ENCODE data around the gene ZBTB7C. TPM values are rescaled to one million over a fixed set of nuclear protein-coding genes. Genes with fewer than 3 reads are reported as not detected.

Gene ZBTB7C
- total RNA-seq, 1 donor from 2014 or later, result 1.0 TPM

DNA sequence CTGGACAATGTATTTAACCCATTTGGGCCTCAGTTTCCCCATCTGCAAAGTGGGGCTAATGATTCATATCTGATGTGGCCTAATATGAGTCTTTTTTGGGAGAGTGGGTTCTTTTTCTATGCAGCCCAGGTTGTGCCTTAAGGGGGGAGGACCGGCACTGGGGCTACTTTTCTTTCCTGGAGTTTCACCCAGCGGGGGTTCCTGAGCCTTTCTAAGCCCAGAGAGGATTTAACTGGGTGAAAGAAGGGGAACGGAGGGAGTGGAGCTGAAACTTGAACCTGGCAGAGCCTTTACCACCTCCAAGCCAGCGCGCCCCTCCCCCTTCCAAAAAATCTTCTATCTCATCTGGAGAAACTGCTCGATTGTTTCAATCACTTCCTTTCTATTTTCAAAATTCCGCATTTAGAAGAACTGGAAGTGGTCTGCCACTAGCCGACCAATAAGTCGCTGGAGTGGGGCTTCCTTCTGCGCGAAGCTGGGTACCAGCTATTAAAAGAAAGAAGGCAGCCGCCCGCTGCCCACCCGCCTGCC lies 273.7 kb downstream of the ZBTB7C start:
- Mint-ChIP-seq H3K27ac (no peak overlapping the region), H3K9me3 (no peaks in the 10 kb centered on the region), H3K36me3 (ENCODE audit: low read depth) (no peaks in the 10 kb centered on the region), H3K4me1 (ENCODE audit: low read depth) (peaks cover 35% of the 10 kb centered on the region), H3K4me3 (peak overlapping the region; percentile 52), H3K27me3 (ENCODE audit: insufficient read depth) (peaks cover 61% of the 10 kb centered on the region)
- DNase-seq (ENCODE audit: low spot score), result no peak
- intact Hi-C loops (cut with micrococcal nuclease), result loop anchor here (5.0 to 10.0 kb wide), 2 partner anchors 277 to 1679 kb away; partner anchors contain the start of gene ACAA2

DNA sequence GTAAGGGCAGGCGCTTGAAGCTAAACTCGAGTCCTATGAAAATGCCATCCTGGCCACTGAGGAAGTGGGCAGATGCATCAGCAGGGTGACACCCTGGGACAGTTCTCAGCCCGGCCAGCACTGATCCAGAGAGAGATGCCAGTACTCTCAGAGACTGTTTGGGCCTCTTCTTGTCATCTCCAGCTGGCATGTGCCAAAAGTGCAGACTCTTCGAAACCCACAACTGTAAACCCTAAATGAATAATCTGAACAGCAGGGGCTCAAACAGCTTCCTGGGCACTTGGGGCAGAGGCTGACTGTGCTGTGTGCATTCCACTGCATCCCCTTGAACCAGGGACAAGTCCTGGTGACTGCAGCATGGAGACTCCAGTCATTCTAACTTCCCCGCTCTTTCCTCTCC lies 274.6 kb downstream of the ZBTB7C start:
- no peaks in the 10 kb centered on the region for H3K36me3 Mint-ChIP-seq (ENCODE audit: low read depth)
- H3K4me1 Mint-ChIP-seq (ENCODE audit: low read depth), result peaks cover 29% of the 10 kb centered on the region
- intact Hi-C loops (cut with micrococcal nuclease), result loop anchor here (5.0 to 10.0 kb wide), 2 partner anchors 278 to 1680 kb away; partner anchors contain the start of gene ACAA2
- no peak overlapping the region for H3K4me3 Mint-ChIP-seq
- peaks cover 60% of the 10 kb centered on the region for H3K27me3 Mint-ChIP-seq (ENCODE audit: insufficient read depth)
- DNase-seq (ENCODE audit: low spot score), result no peak
- H3K27ac Mint-ChIP-seq, result no peak overlapping the region
- H3K9me3 Mint-ChIP-seq, result no peaks in the 10 kb centered on the region

DNA sequence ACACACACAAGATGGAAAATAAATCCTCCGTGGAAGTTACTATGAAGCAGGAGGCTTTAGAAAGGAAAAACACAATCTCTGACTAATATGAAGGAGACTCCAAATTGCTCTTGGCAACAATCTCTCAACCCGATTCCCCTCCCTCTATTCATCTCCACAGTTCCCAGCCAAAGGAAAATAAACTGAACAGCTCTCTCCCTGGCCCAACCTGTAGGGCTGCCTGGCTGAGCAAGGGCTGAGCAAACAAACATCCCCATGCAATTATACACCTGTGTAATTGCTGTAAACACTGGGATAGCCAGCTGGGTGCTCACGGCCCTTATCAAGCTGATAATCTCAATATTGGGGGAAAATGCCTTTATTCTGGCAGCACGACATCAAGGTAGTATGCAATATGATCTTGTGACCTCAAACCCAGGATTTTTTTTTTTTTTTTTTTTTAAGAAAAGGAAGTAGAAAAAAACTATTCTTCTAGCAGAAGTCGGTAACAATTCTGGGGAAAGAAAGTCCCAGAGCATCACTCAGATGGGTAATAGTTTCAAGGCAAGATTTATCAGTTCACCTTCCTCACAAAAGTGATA lies 275.4 kb downstream of the ZBTB7C start:
- intact Hi-C loops (cut with micrococcal nuclease), result loop anchor here (1.0 to 10.0 kb wide), 2 partner anchors 8 to 1681 kb away; partner anchors contain the start of gene ACAA2
- Mint-ChIP-seq H3K9me3 (no peaks in the 10 kb centered on the region), H3K27ac (no peak overlapping the region), H3K36me3 (ENCODE audit: low read depth) (no peaks in the 10 kb centered on the region), H3K4me3 (no peak overlapping the region), H3K4me1 (ENCODE audit: low read depth) (peaks cover 29% of the 10 kb centered on the region), H3K27me3 (ENCODE audit: insufficient read depth) (peaks cover 63% of the 10 kb centered on the region)
- DNase-seq (ENCODE audit: low spot score), result no peak

DNA sequence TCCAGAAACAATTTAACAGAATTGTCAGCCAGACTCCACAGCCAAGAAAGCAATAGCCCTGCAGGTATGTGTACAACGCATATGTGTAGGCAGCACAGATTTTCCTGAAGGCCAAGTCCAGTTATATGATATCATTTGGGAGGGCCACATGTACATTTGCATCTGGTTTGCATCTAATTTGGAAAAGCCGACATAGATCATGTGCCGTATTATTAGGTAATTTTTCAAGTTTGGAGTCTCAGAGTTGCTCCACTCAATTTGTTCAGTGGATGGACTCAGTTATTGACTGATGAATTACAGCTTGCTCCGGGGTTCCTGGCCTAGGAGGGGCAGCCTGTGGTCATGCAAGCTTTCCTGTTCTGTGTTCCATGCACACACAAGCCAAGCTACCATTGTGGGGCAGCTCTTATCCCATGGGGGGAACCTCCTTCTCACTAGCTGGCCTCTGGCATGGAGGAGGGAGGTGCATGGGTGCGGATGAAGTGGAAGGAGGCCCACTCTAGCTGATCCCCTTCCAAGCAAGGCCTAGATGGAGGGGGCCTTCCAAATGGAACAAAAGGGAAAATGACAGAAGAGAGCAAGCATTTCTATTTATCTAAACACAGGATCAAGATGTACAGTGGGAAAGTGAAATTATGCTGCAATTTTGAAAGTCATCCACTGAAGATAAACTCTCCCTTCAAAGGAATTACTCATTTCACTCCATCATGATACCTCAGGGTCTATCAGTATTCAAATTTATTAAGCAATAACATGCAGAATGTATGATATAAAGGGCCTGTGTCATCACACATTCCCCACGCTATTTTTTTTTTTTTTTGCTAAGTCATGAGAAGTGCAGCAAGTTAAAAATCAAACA lies 276.2 kb downstream of the ZBTB7C start:
- peaks cover 70% of the 10 kb centered on the region for H3K27me3 Mint-ChIP-seq (ENCODE audit: insufficient read depth)

DNA sequence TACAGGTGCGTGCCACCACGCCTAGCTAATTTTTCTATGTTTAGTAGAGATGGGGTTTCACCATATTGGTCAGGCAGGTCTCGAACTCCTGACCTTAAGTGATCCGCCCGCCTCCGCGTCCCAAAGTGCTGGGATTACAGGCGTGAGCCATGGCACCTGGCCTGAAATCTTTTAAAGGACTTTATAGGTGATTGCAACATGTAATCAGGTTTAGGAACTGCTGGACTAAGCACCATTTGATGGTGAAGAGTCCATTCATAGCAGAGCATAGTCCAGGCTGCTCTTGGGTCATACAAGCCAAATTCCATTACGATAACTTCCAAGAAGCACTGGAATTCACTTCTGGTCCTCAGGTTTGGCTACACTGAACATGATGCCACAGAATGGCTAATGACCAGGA lies 278.1 kb downstream of the ZBTB7C start:
- H3K27me3 Mint-ChIP-seq (ENCODE audit: insufficient read depth), result peaks cover 66% of the 10 kb centered on the region
- H3K27ac Mint-ChIP-seq, result no peak overlapping the region
- intact Hi-C loops (cut with micrococcal nuclease), result loop anchor here (10.0 kb wide), 1 partner anchor 1684 kb away; the partner anchor contains the start of gene ACAA2
- peaks cover 22% of the 10 kb centered on the region for H3K4me1 Mint-ChIP-seq (ENCODE audit: low read depth)
- no peaks in the 10 kb centered on the region for H3K9me3 Mint-ChIP-seq
- no peak overlapping the region for H3K4me3 Mint-ChIP-seq
- no peak for DNase-seq (ENCODE audit: low spot score)
- H3K36me3 Mint-ChIP-seq (ENCODE audit: low read depth), result no peaks in the 10 kb centered on the region

More for the DNA sequence above, 276.2 kb downstream of the ZBTB7C start:
- H3K4me3 Mint-ChIP-seq, result no peak overlapping the region
- intact Hi-C loops (cut with micrococcal nuclease), result loop anchor here (1.0 to 10.0 kb wide), 2 partner anchors 8 to 1682 kb away; partner anchors contain the start of gene ACAA2
- no peak overlapping the region for H3K27ac Mint-ChIP-seq
- peaks cover 26% of the 10 kb centered on the region for H3K4me1 Mint-ChIP-seq (ENCODE audit: low read depth)
- no peak for DNase-seq (ENCODE audit: low spot score)
- no peaks in the 10 kb centered on the region for H3K9me3 Mint-ChIP-seq
- no peaks in the 10 kb centered on the region for H3K36me3 Mint-ChIP-seq (ENCODE audit: low read depth)

DNA sequence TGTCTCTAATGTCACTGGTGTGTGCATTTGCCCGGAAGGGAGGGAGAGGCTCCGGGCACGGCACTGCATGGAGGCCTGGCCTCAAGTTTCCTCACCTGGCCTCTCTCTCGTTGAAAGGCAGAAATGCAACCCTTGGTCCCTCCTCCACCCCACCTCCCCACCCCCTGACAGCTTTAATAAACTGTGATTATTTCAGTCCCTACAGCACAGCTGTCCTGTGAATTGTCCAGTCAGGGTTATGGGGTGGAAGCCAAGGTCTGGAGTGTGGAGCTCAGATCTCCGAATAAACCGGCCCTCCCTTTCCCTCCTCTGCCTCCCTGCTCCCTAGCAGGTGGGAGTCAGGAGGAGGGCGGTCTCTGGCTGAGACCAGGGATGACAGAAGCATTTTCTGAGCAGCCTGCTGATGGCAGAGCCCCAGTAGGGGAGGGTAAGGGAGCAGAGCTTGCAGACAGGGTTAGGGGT lies 279.5 kb downstream of the ZBTB7C start:
- Mint-ChIP-seq H3K36me3 (ENCODE audit: low read depth) (no peaks in the 10 kb centered on the region), H3K27me3 (ENCODE audit: insufficient read depth) (peaks cover 60% of the 10 kb centered on the region), H3K4me3 (no peak overlapping the region), H3K9me3 (no peaks in the 10 kb centered on the region), H3K4me1 (ENCODE audit: low read depth) (peaks cover 35% of the 10 kb centered on the region), H3K27ac (no peak overlapping the region)
- intact Hi-C loops (cut with micrococcal nuclease), result loop anchor here (10.0 kb wide), 2 partner anchors 1045 to 1685 kb away; partner anchors contain the start of gene ACAA2
- DNase-seq (ENCODE audit: low spot score), result no peak

DNA sequence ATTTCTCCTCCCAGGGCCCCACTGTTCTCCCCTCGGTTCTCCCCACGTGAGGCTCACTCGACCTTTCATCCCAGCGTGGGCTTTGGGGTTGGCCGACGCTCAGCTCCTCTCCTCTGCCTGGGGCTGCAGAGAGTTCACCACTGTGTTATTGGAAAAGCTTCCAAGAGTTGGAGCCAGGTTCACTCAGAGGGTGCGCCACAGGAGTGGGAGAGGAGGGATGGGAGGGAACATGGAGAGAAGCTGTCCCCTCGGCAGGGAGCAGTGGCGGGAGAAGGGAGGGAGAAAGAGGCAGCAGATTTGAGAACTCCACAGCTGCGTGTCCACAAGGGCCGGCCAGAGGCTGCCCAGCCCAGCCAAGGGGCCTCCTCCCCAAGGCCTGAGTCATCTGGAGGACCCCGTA lies 281.6 kb downstream of the ZBTB7C start:
- H3K9me3 Mint-ChIP-seq, result no peaks in the 10 kb centered on the region
- DNase-seq (ENCODE audit: low spot score), result no peak
- H3K36me3 Mint-ChIP-seq (ENCODE audit: low read depth), result no peaks in the 10 kb centered on the region
- H3K4me1 Mint-ChIP-seq (ENCODE audit: low read depth), result peaks cover 39% of the 10 kb centered on the region
- H3K27me3 Mint-ChIP-seq (ENCODE audit: insufficient read depth), result peaks cover 46% of the 10 kb centered on the region
- H3K27ac Mint-ChIP-seq, result no peak overlapping the region
- no peak overlapping the region for H3K4me3 Mint-ChIP-seq
- intact Hi-C loops (cut with micrococcal nuclease), result loop anchor here (10.0 kb wide), 1 partner anchor 1047 kb away; no protein-coding TSS in a partner anchor

DNA sequence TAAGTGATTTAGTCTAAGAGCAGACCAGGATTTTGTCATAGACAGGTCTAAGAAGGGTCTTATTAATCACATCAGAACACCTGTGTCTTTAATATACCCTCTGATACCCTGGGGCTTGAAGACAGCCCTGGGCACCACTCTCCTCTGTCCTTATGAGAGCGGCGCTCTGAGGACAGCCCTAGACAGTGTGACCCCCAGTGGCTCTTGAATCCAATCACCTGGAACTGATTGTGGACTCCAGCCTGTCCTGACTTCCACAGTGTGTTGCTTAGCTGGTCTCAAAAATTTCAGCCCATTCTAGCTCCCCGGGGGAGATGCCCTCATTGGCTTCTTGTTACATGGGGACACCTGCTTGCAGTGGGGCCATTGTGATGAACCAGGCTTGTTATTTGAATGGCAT lies 282.9 kb downstream of the ZBTB7C start:
- no peak overlapping the region for H3K4me3 Mint-ChIP-seq
- intact Hi-C loops (cut with micrococcal nuclease), result loop anchor here (10.0 kb wide), 1 partner anchor 1049 kb away; no protein-coding TSS in a partner anchor
- no peak overlapping the region for H3K27ac Mint-ChIP-seq
- DNase-seq (ENCODE audit: low spot score), result no peak
- H3K9me3 Mint-ChIP-seq, result no peaks in the 10 kb centered on the region
- H3K36me3 Mint-ChIP-seq (ENCODE audit: low read depth), result no peaks in the 10 kb centered on the region
- peaks cover 41% of the 10 kb centered on the region for H3K4me1 Mint-ChIP-seq (ENCODE audit: low read depth)
- peaks cover 39% of the 10 kb centered on the region for H3K27me3 Mint-ChIP-seq (ENCODE audit: insufficient read depth)

DNA sequence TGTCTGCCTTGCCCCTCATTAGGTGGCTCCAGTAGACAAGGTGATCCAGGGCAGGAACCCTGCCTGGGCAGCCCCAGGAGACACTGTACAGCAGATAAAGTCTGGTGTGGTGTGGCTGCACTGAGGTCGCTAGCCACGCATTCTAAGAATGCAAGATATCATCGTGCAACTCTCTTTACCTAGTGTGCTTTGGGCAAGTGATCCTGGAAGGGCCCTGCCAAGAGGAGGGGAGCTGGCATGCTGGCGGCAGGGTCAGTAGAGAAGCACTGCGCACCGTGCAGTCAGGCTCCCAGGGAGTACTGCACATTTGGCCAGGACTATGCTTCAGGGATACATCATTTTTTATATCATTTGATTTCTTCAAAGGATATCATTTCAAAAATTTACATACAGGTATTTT lies 283.5 kb downstream of the ZBTB7C start:
- intact Hi-C loops (cut with micrococcal nuclease), result loop anchor here (1.0 to 10.0 kb wide), 7 partner anchors 8 to 1049 kb away; partner anchors contain the start of gene ZBTB7C
- peaks cover 36% of the 10 kb centered on the region for H3K27me3 Mint-ChIP-seq (ENCODE audit: insufficient read depth)
- H3K27ac Mint-ChIP-seq, result peak overlapping the region; percentile 46
- no peak overlapping the region for H3K4me3 Mint-ChIP-seq
- H3K9me3 Mint-ChIP-seq, result no peaks in the 10 kb centered on the region
- no peak for DNase-seq (ENCODE audit: low spot score)
- no peaks in the 10 kb centered on the region for H3K36me3 Mint-ChIP-seq (ENCODE audit: low read depth)
- peaks cover 41% of the 10 kb centered on the region for H3K4me1 Mint-ChIP-seq (ENCODE audit: low read depth)

DNA sequence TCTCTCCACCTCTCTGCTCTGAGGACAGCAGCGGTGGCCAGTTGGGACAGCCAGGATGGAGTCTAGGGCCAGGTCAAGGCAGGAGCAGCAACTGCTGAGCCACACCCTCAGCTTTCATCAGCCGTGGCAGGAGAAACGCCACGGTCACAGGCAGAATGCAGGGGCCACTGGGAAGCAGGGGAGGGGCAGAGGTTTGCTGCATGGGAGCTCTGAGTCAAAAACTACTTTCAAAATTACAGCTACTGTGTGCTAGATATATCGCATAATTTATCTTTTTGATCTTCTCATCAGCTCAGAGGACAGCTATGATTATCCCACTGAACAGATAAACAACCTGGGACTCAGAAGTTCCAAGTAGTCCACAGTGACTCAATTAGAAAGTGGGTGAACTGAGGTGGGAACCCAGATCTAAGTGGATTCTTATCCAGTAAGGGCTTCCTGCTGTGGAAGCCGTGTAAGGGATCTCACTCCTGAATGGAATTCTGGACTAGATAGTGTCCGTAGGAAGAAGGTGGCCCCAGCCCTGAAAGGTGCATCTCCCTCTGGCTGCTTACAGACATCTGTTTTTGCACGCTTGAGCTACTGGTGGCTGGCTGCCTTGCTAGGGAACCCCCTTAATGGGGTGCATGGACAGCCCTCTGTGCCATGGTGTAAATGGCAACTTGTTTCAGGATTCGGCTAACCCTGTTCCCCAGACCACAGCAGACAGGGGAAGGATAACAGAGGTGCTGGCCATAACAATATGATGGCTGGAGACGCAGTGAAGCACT lies 284.1 kb downstream of the ZBTB7C start:
- Mint-ChIP-seq H3K27ac (peak overlapping the region; percentile 51), H3K36me3 (ENCODE audit: low read depth) (no peaks in the 10 kb centered on the region), H3K4me3 (peak overlapping the region; percentile 19), H3K27me3 (ENCODE audit: insufficient read depth) (peaks cover 35% of the 10 kb centered on the region), H3K9me3 (no peaks in the 10 kb centered on the region), H3K4me1 (ENCODE audit: low read depth) (peaks cover 41% of the 10 kb centered on the region)
- peak; percentile 28 for DNase-seq (ENCODE audit: low spot score)
- intact Hi-C loops (cut with micrococcal nuclease), result loop anchor here (1.0 to 10.0 kb wide), 7 partner anchors 8 to 1050 kb away; partner anchors contain the start of gene ZBTB7C

DNA sequence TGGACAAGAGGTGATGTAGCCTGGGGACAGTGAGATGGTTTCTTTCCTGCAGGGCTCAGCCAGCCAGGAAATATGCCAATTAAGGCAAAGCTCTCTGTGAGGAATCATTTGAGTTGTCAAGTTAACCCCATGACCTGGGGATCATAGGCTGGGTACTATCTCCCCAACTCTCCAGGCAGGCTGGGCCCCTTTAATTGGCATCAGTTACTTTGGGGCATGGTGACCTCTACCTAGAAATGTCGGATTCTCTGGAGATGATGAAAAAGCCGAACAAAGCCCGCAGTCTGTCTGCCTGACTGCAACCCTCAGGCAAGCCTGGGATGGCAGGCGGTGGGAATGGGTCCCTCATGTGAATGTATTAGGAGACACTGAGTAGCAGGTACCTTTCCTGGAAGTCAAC lies 285.2 kb downstream of the ZBTB7C start:
- no peak overlapping the region for H3K27ac Mint-ChIP-seq
- peaks cover 41% of the 10 kb centered on the region for H3K4me1 Mint-ChIP-seq (ENCODE audit: low read depth)
- H3K27me3 Mint-ChIP-seq (ENCODE audit: insufficient read depth), result peaks cover 29% of the 10 kb centered on the region
- DNase-seq (ENCODE audit: low spot score), result no peak
- intact Hi-C loops (cut with micrococcal nuclease), result loop anchor here (2.0 to 10.0 kb wide), 3 partner anchors 15 to 1051 kb away; partner anchors contain the start of gene ZBTB7C
- H3K36me3 Mint-ChIP-seq (ENCODE audit: low read depth), result no peaks in the 10 kb centered on the region
- H3K9me3 Mint-ChIP-seq, result no peaks in the 10 kb centered on the region
- H3K4me3 Mint-ChIP-seq, result no peak overlapping the region

DNA sequence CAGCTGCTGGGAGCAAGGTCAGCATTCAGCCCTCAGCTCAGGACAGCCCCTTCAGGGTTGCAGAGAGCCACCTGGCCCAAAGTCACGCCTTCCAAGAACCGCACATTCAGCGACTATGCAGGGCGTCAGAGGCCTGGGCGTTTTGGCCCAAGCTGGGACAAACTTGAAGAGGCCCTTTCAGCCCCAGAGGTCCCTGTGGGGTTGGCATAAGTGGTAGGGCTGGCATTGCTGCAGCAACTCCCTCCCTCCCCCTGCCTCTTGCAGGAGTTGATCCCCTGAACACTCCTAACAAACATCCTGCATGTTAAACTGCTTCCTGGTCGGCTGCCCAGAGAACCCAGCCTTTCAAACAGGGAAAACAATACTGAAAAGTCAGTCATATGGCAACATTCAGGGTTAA lies 285.9 kb downstream of the ZBTB7C start:
- Mint-ChIP-seq H3K9me3 (no peaks in the 10 kb centered on the region), H3K27ac (no peak overlapping the region), H3K27me3 (ENCODE audit: insufficient read depth) (peaks cover 23% of the 10 kb centered on the region), H3K36me3 (ENCODE audit: low read depth) (no peaks in the 10 kb centered on the region), H3K4me1 (ENCODE audit: low read depth) (peaks cover 41% of the 10 kb centered on the region), H3K4me3 (no peak overlapping the region)
- intact Hi-C loops (cut with micrococcal nuclease), result loop anchor here (10.0 kb wide), 1 partner anchor 1051 kb away; no protein-coding TSS in a partner anchor
- no peak for DNase-seq (ENCODE audit: low spot score)
